ENCODE data around the gene DGKB. TPM values are rescaled to one million over a fixed set of nuclear protein-coding genes. Genes with fewer than 3 reads are reported as not detected.

DGKB gene
- total and polyA plus RNA-seq, 2 of the 8 experiments (the other 6 are each of a cell fraction or from before 2014, with no cell fraction given), result 1.9 to 2.6 TPM

- Histone ChIP-seq H3K9ac (replicated peaks in 1 of 4; ENCODE audit: extremely low read depth in 1 of 4, low read depth in 3 of 4, low read length in 3 of 4) (no peak overlapping the region), H3K4me1 (replicated peaks in 1 of 4; ENCODE audit: control insufficient read depth in 3 of 4, insufficient read depth in 4 of 4, low read length in 3 of 4) (no peaks in the 10 kb centered on the region), H3K79me2 (ENCODE audit: control insufficient read depth in 1 of 2, insufficient read depth in 2 of 2, low read length in 2 of 2) (no peaks in the 10 kb centered on the region), H3K4me2 (ENCODE audit: insufficient read depth in 1 of 2, low read depth in 2 of 2, low read length in 2 of 2) (no peak overlapping the region), H4K8ac (ENCODE audit: extremely low read depth, insufficient read depth, low read length) (no peak overlapping the region), H3K27ac (ENCODE audit: low read depth, low read length) (no peak overlapping the region), H2BK12ac (ENCODE audit: low read depth, low read length) (no peak overlapping the region), H2AFZ (ENCODE audit: low read length) (no peak overlapping the region), H2BK120ac (replicated peaks; ENCODE audit: low read depth, low read length) (no peak overlapping the region), H3K4ac (replicated peaks; ENCODE audit: insufficient read length, low read depth, low read length) (no peak overlapping the region), H3K4me3 (ENCODE audit: extremely low read depth in 1 of 4, insufficient read depth in 2 of 4, low read depth in 3 of 4, low read length in 4 of 4) (no peak overlapping the region), H3K23ac (ENCODE audit: insufficient read length) (no peak overlapping the region), H3K36me3 (ENCODE audit: control insufficient read depth in 2 of 4, insufficient read depth in 4 of 4, low read length in 3 of 4) (no peaks in the 10 kb centered on the region), H3K9me3 (ENCODE audit: insufficient read depth in 2 of 2, low read depth in 1 of 2, low read length in 1 of 2) (no peaks in the 10 kb centered on the region; a peak in 1 of 4 replicates), H3K79me1 (ENCODE audit: low read depth, low read length) (no peaks in the 10 kb centered on the region), H3K27me3 (replicated peaks in 1 of 4; ENCODE audit: control insufficient read depth in 3 of 4, extremely low read depth in 1 of 4, insufficient read depth in 3 of 4, low read length in 3 of 4) (no peaks in the 10 kb centered on the region), H4K91ac (replicated peaks; ENCODE audit: insufficient read length, low read length) (no peak overlapping the region), H3K56ac (replicated peaks; ENCODE audit: insufficient read length, low read depth, low read length) (no peak overlapping the region), H2BK15ac (ENCODE audit: low read length) (no peak overlapping the region), H3K14ac (ENCODE audit: insufficient read length) (no peak overlapping the region), H3K18ac (ENCODE audit: extremely low read depth, low read length) (no peak overlapping the region), H4K5ac (ENCODE audit: insufficient read length, low read depth, low read length) (no peak overlapping the region), H2BK5ac (ENCODE audit: low read depth, low read length) (no peak overlapping the region), H3K23me2 (ENCODE audit: low read depth, low read length) (no peaks in the 10 kb centered on the region; the same call in 1 of the 2 replicates), H4K20me1 (replicated peaks in 1 of 2; ENCODE audit: control insufficient read depth in 1 of 2, insufficient read depth in 2 of 2, low read length in 2 of 2) (no peaks in the 10 kb centered on the region), H2AK5ac (ENCODE audit: low read depth, low read length) (no peak overlapping the region), H2BK20ac (ENCODE audit: low read length) (no peak overlapping the region)
- 84% methylated on average over 4 of the region's 4 CpGs; no CpG with 5 or more reads in 1 of the 2 experiments for WGBS, 2 experiments (ENCODE audit: extremely low coverage in 1 of 2, insufficient coverage in 1 of 2, insufficient read length in 1 of 2, insufficient replicate concordance in 2 of 2, low coverage in 1 of 2, low lambda C conversion rate in 2 of 2, missing lambda C conversion rate in 1 of 2)
- CTCF ChIA-PET (ENCODE audit: partially characterized antibody), result no interaction called here
- DNase-seq (ENCODE audit: low read depth in 1 of 2, low spot score in 2 of 2), result no peak
- TF ChIP-seq CBX5 (IDR thresholded peaks at IDR 0.05; ENCODE audit: low read depth, low read length) (no peak), SIX5 (IDR thresholded peaks at IDR 0.05; ENCODE audit: low read depth, low read length) (no peak), SIRT6 (IDR thresholded peaks at IDR 0.05; ENCODE audit: low read length) (no peak), ASH2L (IDR thresholded peaks at IDR 0.05; ENCODE audit: low read length) (no peak), MAFK (IDR thresholded peaks at IDR 0.05; ENCODE audit: low read depth, low read length) (no peak), SUZ12 (IDR thresholded peaks at IDR 0.05; ENCODE audit: low read length) (no peak), YY1 (IDR thresholded peaks at IDR 0.05; ENCODE audit: low read depth, low read length) (no peak), EZH2 (IDR thresholded peaks at IDR 0.05; ENCODE audit: low read depth, low read length, severe bottlenecking) (no peak), SP1 (IDR thresholded peaks at IDR 0.05; ENCODE audit: low read depth, low read length) (no peak), ATF3 (IDR thresholded peaks at IDR 0.05; ENCODE audit: insufficient read depth, low read depth, low read length) (no peak), GABPA (IDR thresholded peaks at IDR 0.05; ENCODE audit: borderline replicate concordance, insufficient read depth, low read length) (no peak)
- POLR2A ChIA-PET (ENCODE audit: partially characterized antibody), result no interaction called here
- FAIRE-seq, result no peak
These were observed 710.9 kb downstream of the DGKB start for GRCh38 chr7:14191686-14192098.

Measured in H1 (cell line).